Effector memory CD4-positive, alpha-beta T cell (primary cell): ENCODE measurements around the gene FARS2.
"Not testable (repeated sequence)": the region's sequence is repeated elsewhere in the genome, so short reads cannot be mapped to it uniquely, and the experiment has no call there.

Experiments used
- DNase-seq, 3 donors: peaks; one replicate each; pipeline ENCODE4 v3.0.0-alpha.2; 2020
- H3K27ac ChIP-seq: 2 replicates; pipeline ENCODE4 v1.7.0; 2013; ENCODE audit warnings: mild to moderate bottlenecking, low read length, moderate library complexity; ENCODE audit not compliant: insufficient read depth, poor library complexity, severe bottlenecking
- H3K27me3 ChIP-seq: replicated peaks from 2 replicates; pipeline ENCODE4 v1.7.0; 2013; ENCODE audit warnings: mild to moderate bottlenecking, low read length; ENCODE audit not compliant: insufficient read depth, control insufficient read depth, poor library complexity, severe bottlenecking
- H3K36me3 ChIP-seq: 2 replicates; pipeline ENCODE4 v1.7.0; 2013; ENCODE audit warnings: mild to moderate bottlenecking, low read length, moderate library complexity; ENCODE audit not compliant: control insufficient read depth, insufficient read depth
- H3K4me1 ChIP-seq: 2 replicates; pipeline ENCODE4 v1.7.0; 2013; ENCODE audit warnings: low read length, mild to moderate bottlenecking; ENCODE audit not compliant: control insufficient read depth, insufficient read depth, poor library complexity, severe bottlenecking
- H3K4me3 ChIP-seq: 2 replicates; pipeline ENCODE4 v1.7.0; 2013; ENCODE audit warnings: low read length, low read depth, mild to moderate bottlenecking; ENCODE audit not compliant: insufficient read depth, poor library complexity, severe bottlenecking
- H3K9me3 ChIP-seq: 2 replicates; pipeline ENCODE4 v1.7.0; 2013; ENCODE audit warnings: mild to moderate bottlenecking, low read length, moderate library complexity; ENCODE audit not compliant: control insufficient read depth

FARS2 gene

GRCh38 chr6:5652406-5653137 lies 391.3 kb downstream of the FARS2 start:
- no peak overlapping the region for H3K27ac ChIP-seq
- H3K27me3 ChIP-seq = no peaks in the 10 kb centered on the region
- no peak for DNase-seq
- no peaks in the 10 kb centered on the region for H3K36me3 ChIP-seq
- no peaks in the 10 kb centered on the region for H3K4me1 ChIP-seq
- H3K4me3 ChIP-seq = no peak overlapping the region
- no peaks in the 10 kb centered on the region for H3K9me3 ChIP-seq

- Histone ChIP-seq H3K9me3 (no peaks in the 10 kb centered on the region), H3K36me3 (no peaks in the 10 kb centered on the region), H3K4me3 (no peak overlapping the region), H3K4me1 (no peaks in the 10 kb centered on the region), H3K27ac (no peak overlapping the region), H3K27me3 (no peaks in the 10 kb centered on the region)
- DNase-seq = no peak
These were observed 392.5 kb downstream of the FARS2 start for GRCh38 chr6:5653801-5654200.

- no peak for DNase-seq
- H3K9me3 ChIP-seq = no peaks in the 10 kb centered on the region
- no peak overlapping the region for H3K27ac ChIP-seq
- no peaks in the 10 kb centered on the region for H3K4me1 ChIP-seq
- H3K27me3 ChIP-seq = no peaks in the 10 kb centered on the region
- no peaks in the 10 kb centered on the region for H3K36me3 ChIP-seq
- no peak overlapping the region for H3K4me3 ChIP-seq
These were observed 394.9 kb downstream of the FARS2 start for GRCh38 chr6:5656226-5656625.

- H3K4me1 ChIP-seq, H3K4me3 ChIP-seq, H3K36me3 ChIP-seq, DNase-seq, H3K27ac ChIP-seq, H3K27me3 ChIP-seq, H3K9me3 ChIP-seq: not testable (repeated sequence)
These were observed 395.4 kb downstream of the FARS2 start for GRCh38 chr6:5656695-5657094.

GRCh38 chr6:5657684-5658430 lies 396.5 kb downstream of the FARS2 start:
- H3K27ac ChIP-seq = no peak overlapping the region
- no peaks in the 10 kb centered on the region for H3K9me3 ChIP-seq
- no peaks in the 10 kb centered on the region for H3K27me3 ChIP-seq
- no peak overlapping the region for H3K4me3 ChIP-seq
- no peaks in the 10 kb centered on the region for H3K4me1 ChIP-seq
- no peak for DNase-seq
- H3K36me3 ChIP-seq = no peaks in the 10 kb centered on the region

- no peak for DNase-seq
- no peak overlapping the region for H3K27ac ChIP-seq
- H3K9me3 ChIP-seq = no peaks in the 10 kb centered on the region
- no peaks in the 10 kb centered on the region for H3K27me3 ChIP-seq
- H3K4me1 ChIP-seq = peaks cover under 1% of the 10 kb centered on the region
- H3K36me3 ChIP-seq = no peaks in the 10 kb centered on the region
- H3K4me3 ChIP-seq = no peak overlapping the region
These were observed 398.2 kb downstream of the FARS2 start for GRCh38 chr6:5659467-5659866.

- H3K27ac ChIP-seq = no peak overlapping the region
- H3K4me1 ChIP-seq = peaks cover 12% of the 10 kb centered on the region
- H3K27me3 ChIP-seq = no peaks in the 10 kb centered on the region
- no peaks in the 10 kb centered on the region for H3K36me3 ChIP-seq
- H3K9me3 ChIP-seq = no peaks in the 10 kb centered on the region
- no peak overlapping the region for H3K4me3 ChIP-seq
- no peak for DNase-seq
These were observed 399.5 kb downstream of the FARS2 start for GRCh38 chr6:5660772-5661171.

GRCh38 chr6:5662797-5663196 lies 401.5 kb downstream of the FARS2 start:
- no peaks in the 10 kb centered on the region for H3K9me3 ChIP-seq
- no peaks in the 10 kb centered on the region for H3K27me3 ChIP-seq
- H3K4me3 ChIP-seq = no peak overlapping the region
- H3K36me3 ChIP-seq = no peaks in the 10 kb centered on the region
- H3K4me1 ChIP-seq = peaks cover 21% of the 10 kb centered on the region
- no peak for DNase-seq
- no peak overlapping the region for H3K27ac ChIP-seq

GRCh38 chr6:5663259-5663658 lies 401.9 kb downstream of the FARS2 start:
- Histone ChIP-seq H3K27ac (no peak overlapping the region), H3K4me1 (peaks cover 23% of the 10 kb centered on the region), H3K9me3 (no peaks in the 10 kb centered on the region), H3K36me3 (no peaks in the 10 kb centered on the region), H3K4me3 (no peak overlapping the region), H3K27me3 (no peaks in the 10 kb centered on the region)
- DNase-seq = no peak

GRCh38 chr6:5663739-5664138 lies 402.4 kb downstream of the FARS2 start:
- Histone ChIP-seq H3K4me1 (peaks cover 23% of the 10 kb centered on the region), H3K27me3 (no peaks in the 10 kb centered on the region), H3K36me3 (no peaks in the 10 kb centered on the region), H3K9me3 (no peaks in the 10 kb centered on the region), H3K4me3 (no peak overlapping the region), H3K27ac (no peak overlapping the region)
- no peak for DNase-seq
